Tibial nerve (tissue), 4 donors: ENCODE data around the gene ABCC4. TPM values are rescaled to one million over a fixed set of nuclear protein-coding genes. Genes with fewer than 3 reads are reported as not detected.

Experiments
- DNase-seq, 2 donors: peaks; one replicate each; pipeline ENCODE4 v3.0.0-alpha.2; 2019; ENCODE audit warnings: low spot score in 2 of 2
- H3K27ac ChIP-seq, 4 donors: fragments of 200-600 bp; sonication (generic) in 3 of 4; one replicate each; pipeline ENCODE4 v1.5.1; 2017 to 2019; ENCODE audit warnings: mild to moderate bottlenecking in 1 of 4
- H3K27me3 ChIP-seq, 2 donors: fragments of 200-600 bp; sonication (generic) in 1 of 2; one replicate each; pipeline versions ENCODE4 v1.5.1 to v1.6.0; 2017 to 2019
- H3K36me3 ChIP-seq, 3 donors: fragments of 200-600 bp; sonication (generic); one replicate each; pipeline ENCODE4 v1.5.1; 2018 to 2019
- H3K4me1 ChIP-seq, 4 donors: fragments of 200-600 bp; sonication (generic) in 3 of 4; one replicate each; pipeline ENCODE4 v1.5.1; 2017 to 2019
- H3K4me3 ChIP-seq, 4 donors: fragments of 200-600 bp; sonication (generic) in 3 of 4; one replicate each; pipeline ENCODE4 v1.5.1; 2017 to 2019; ENCODE audit warnings: mild to moderate bottlenecking in 1 of 4, moderate library complexity in 1 of 4
- H3K9me3 ChIP-seq, 4 donors: fragments of 200-600 bp; sonication (generic) in 3 of 4; one replicate each; pipeline ENCODE4 v1.5.1; 2017 to 2019
- CTCF ChIP-seq, 5 experiments: fragments of 200-600 bp in 3 of 5; fragments of 450-650 bp in 2 of 5; sonication (generic) in 3 of 5; IDR thresholded peaks; one replicate each; pipeline ENCODE4 v1.5.1; 2016 to 2019; ENCODE audit warnings: antibody characterized with exemption in 5 of 5, mild to moderate bottlenecking in 3 of 5, moderate library complexity in 2 of 5
- EP300 ChIP-seq, 2 donors: sonication (generic); formaldehyde crosslinking; IDR thresholded peaks; one replicate each; pipeline ENCODE4 v1.6.1; 2017; ENCODE audit warnings: antibody characterized with exemption in 2 of 2, mild to moderate bottlenecking in 1 of 2
- POLR2A ChIP-seq, 2 donors: fragments of 450-650 bp; IDR thresholded peaks; one replicate each; pipeline ENCODE4 v1.6.1; 2017; ENCODE audit warnings: antibody characterized with exemption in 2 of 2, mild to moderate bottlenecking in 2 of 2, moderate library complexity in 2 of 2
- WGBS, 2 donors: methylation state at CpG; one replicate each; pipeline ENCODE4 v1.1.5; 2018; 5-methylcytosine and 5-hydroxymethylcytosine counted together
- total RNA-seq, 4 donors: library from RNA; depleted of rRNA; stranded (reverse); fragments of >200 nt; gene quantifications; one replicate each; pipeline ENCODE4 v1.1.0, GENCODE V29; 2016

The ABCC4 gene
- total RNA-seq, 4 donors from 2014 or later = 5.7 to 20.1 (median 9.3) TPM

DNA sequence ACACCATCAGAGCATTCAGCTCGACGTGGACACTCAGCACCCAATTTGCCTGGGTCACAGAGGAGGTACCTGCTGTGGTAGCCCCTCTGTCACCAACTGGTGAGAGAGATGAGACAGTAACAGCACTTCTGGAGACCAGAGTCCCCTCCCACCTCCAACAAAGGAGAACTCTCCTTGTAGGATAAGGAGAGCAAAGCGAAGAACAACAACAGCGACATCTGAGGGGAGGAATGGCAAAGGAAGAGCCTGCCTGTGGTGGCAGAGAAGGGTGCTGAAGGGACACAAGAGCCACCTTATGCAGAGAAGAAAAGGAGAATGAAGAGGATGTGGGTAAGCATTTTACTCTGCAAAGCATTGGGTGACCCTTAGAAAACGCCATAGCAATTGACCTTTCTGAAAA, 167.8 kb downstream of the ABCC4 start:
- H3K4me3 ChIP-seq = no peak overlapping the region
- 93 to 94% methylated on average over 5 of the region's 5 CpGs for WGBS, 2 donors
- DNase-seq = no peak
- no peak overlapping the region for H3K27ac ChIP-seq
- H3K27me3 ChIP-seq = no peaks in the 10 kb centered on the region
- TF ChIP-seq CTCF (IDR thresholded peaks at IDR 0.05) (no peak), POLR2A (IDR thresholded peaks at IDR 0.05) (no peak), EP300 (IDR thresholded peaks at IDR 0.05) (no peak)
- H3K4me1 ChIP-seq = no peaks in the 10 kb centered on the region
- H3K9me3 ChIP-seq = no peaks in the 10 kb centered on the region
- no peaks in the 10 kb centered on the region for H3K36me3 ChIP-seq

GRCh38 chr13:95129004-95129403, 172.2 kb downstream of the ABCC4 start:
- 92 to 95% methylated on average over 3 of the region's 3 CpGs for whole genome bisulfite sequencing, 2 donors

DNA sequence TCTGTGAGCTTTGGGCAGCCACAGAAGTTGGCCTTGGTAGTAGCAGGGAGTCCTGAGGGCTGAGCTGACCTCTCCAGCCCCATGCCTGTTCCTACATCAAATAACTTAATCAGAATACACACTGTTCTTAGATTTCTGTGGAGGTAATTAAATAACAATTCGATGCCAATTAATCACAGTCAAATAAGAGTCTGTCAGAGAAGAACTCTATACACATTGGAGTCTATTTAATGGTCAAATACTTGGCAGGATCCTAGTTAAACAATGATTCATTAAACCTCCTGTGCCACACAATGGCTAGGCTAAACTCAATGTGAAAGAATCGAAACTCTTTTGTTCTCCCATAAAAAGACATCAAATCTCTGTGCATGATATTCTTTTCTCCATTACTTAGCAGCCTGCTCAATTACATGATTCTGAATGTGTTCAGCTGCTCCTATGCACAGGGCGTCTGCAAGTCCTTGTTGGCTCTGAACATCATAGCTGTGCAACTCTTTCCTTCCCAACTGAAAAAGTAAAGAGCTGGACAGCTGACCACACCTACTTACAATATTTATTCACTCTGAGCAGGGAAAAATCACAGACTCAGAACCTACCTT, 173.1 kb downstream of the ABCC4 start:
- no peak overlapping the region for H3K4me3 ChIP-seq
- WGBS, 2 donors = 51 to 65% methylated on average over 3 of the region's 3 CpGs
- no peak overlapping the region for H3K27ac ChIP-seq
- H3K4me1 ChIP-seq = no peaks in the 10 kb centered on the region
- H3K9me3 ChIP-seq = no peaks in the 10 kb centered on the region
- H3K27me3 ChIP-seq = no peaks in the 10 kb centered on the region
- H3K36me3 ChIP-seq = no peaks in the 10 kb centered on the region
- TF ChIP-seq CTCF (IDR thresholded peaks at IDR 0.05) (no peak), EP300 (IDR thresholded peaks at IDR 0.05) (no peak), POLR2A (IDR thresholded peaks at IDR 0.05) (no peak)
- no peak for DNase-seq

More at GRCh38 chr13:95129004-95129403, 172.2 kb downstream of the ABCC4 start:
- Histone ChIP-seq H3K36me3 (no peaks in the 10 kb centered on the region), H3K4me3 (no peak overlapping the region), H3K9me3 (no peaks in the 10 kb centered on the region), H3K27ac (no peak overlapping the region), H3K4me1 (no peaks in the 10 kb centered on the region), H3K27me3 (no peaks in the 10 kb centered on the region)
- no peak for DNase-seq
- TF ChIP-seq CTCF (IDR thresholded peaks at IDR 0.05) (no peak), EP300 (IDR thresholded peaks at IDR 0.05) (no peak), POLR2A (IDR thresholded peaks at IDR 0.05) (no peak)

GRCh38 chr13:95124959-95125358, 176.3 kb downstream of the ABCC4 start:
- no peak overlapping the region for H3K27ac ChIP-seq
- 79 to 95% methylated on average over 2 of the region's 2 CpGs for WGBS, 2 donors
- H3K4me1 ChIP-seq = no peaks in the 10 kb centered on the region
- H3K9me3 ChIP-seq = no peaks in the 10 kb centered on the region
- no peak overlapping the region for H3K4me3 ChIP-seq
- no peak for DNase-seq
- H3K27me3 ChIP-seq = no peaks in the 10 kb centered on the region
- no peaks in the 10 kb centered on the region for H3K36me3 ChIP-seq
- TF ChIP-seq CTCF (IDR thresholded peaks at IDR 0.05) (no peak), EP300 (IDR thresholded peaks at IDR 0.05) (no peak), POLR2A (IDR thresholded peaks at IDR 0.05) (no peak)

DNA sequence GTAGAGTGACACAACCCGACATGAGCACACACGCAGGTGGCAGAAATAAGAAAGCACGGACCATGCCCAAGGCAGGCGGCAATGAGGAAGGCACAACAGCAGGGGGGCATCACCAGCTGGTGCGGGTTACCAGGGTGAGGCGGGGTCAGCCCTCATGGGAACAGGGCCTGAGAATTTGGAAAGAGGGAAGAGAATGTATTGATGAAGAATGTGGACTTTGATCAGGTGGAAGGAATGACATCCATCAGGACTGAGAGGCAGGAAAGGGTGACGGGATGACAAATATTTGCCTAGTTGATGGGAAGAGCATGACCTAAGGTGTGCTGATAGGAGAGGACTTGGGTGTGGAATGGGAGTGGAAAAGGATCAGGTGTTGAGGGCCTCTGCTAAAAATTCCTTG, 177.5 kb downstream of the ABCC4 start:
- Histone ChIP-seq H3K36me3 (no peaks in the 10 kb centered on the region), H3K4me3 (no peak overlapping the region), H3K4me1 (no peaks in the 10 kb centered on the region), H3K9me3 (no peaks in the 10 kb centered on the region), H3K27me3 (no peaks in the 10 kb centered on the region), H3K27ac (no peak overlapping the region)
- TF ChIP-seq POLR2A (IDR thresholded peaks at IDR 0.05) (no peak), CTCF (IDR thresholded peaks at IDR 0.05) (no peak), EP300 (IDR thresholded peaks at IDR 0.05) (no peak)
- DNase-seq = no peak
- WGBS, 2 donors = 82 to 88% methylated on average over 7 of the region's 7 CpGs
